Measurements from ENCODE around the gene CLDN14.

Gene CLDN14

GRCh38 chr21:36473203-36473602 is 6.7 kb downstream of the CLDN14 start:
- no peak for DNase-seq (ENCODE audit: low read depth in 2 of 2, low spot score in 1 of 2)

- DNase-seq (ENCODE audit: low read depth in 2 of 2, low spot score in 1 of 2) = no peak
Measured at GRCh38 chr21:36472377-36472776, 7.5 kb downstream of the CLDN14 start.

GRCh38 chr21:36471254-36471723 is 8.6 kb downstream of the CLDN14 start:
- DNase-seq (ENCODE audit: low read depth in 2 of 2, low spot score in 1 of 2) = no peak

- no peak for DNase-seq (ENCODE audit: low read depth in 2 of 2, low spot score in 1 of 2)
Measured at GRCh38 chr21:36470294-36470693, 9.6 kb downstream of the CLDN14 start.

GRCh38 chr21:36466061-36466511 is 13.8 kb downstream of the CLDN14 start:
- no peak for DNase-seq (ENCODE audit: low read depth in 2 of 2, low spot score in 1 of 2)

- DNase-seq (ENCODE audit: low read depth in 2 of 2, low spot score in 1 of 2) = no peak
Measured at GRCh38 chr21:36465478-36465877, 14.4 kb downstream of the CLDN14 start.

- no peak for DNase-seq (ENCODE audit: low read depth in 2 of 2, low spot score in 1 of 2)
Measured at GRCh38 chr21:36464590-36464989, 15.3 kb downstream of the CLDN14 start.

- no peak for DNase-seq (ENCODE audit: low read depth in 2 of 2, low spot score in 1 of 2)
Measured at GRCh38 chr21:36463991-36464390, 15.9 kb downstream of the CLDN14 start.

GRCh38 chr21:36463204-36463603 is 16.7 kb downstream of the CLDN14 start:
- no peak for DNase-seq (ENCODE audit: low read depth in 2 of 2, low spot score in 1 of 2)

GRCh38 chr21:36461918-36462486 is 17.9 kb downstream of the CLDN14 start:
- DNase-seq (ENCODE audit: low read depth in 2 of 2, low spot score in 1 of 2) = no peak

- no peak for DNase-seq (ENCODE audit: low read depth in 2 of 2, low spot score in 1 of 2)
Measured at GRCh38 chr21:36461277-36461917, 18.5 kb downstream of the CLDN14 start.

- DNase-seq (ENCODE audit: low read depth in 2 of 2, low spot score in 1 of 2) = no peak
Measured at GRCh38 chr21:36460866-36461265, 19.1 kb downstream of the CLDN14 start.

- no peak for DNase-seq (ENCODE audit: low read depth in 2 of 2, low spot score in 1 of 2)
Measured at GRCh38 chr21:36459098-36459497, 20.8 kb downstream of the CLDN14 start.

- no peak for DNase-seq (ENCODE audit: low read depth in 2 of 2, low spot score in 1 of 2)
Measured at GRCh38 chr21:36456729-36457414, 23.1 kb downstream of the CLDN14 start.

- no peak for DNase-seq (ENCODE audit: low read depth in 2 of 2, low spot score in 1 of 2)
Measured at GRCh38 chr21:36454706-36455105, 25.2 kb downstream of the CLDN14 start.

GRCh38 chr21:36454093-36454531 is 25.8 kb downstream of the CLDN14 start:
- DNase-seq (ENCODE audit: low read depth in 2 of 2, low spot score in 1 of 2) = no peak

GRCh38 chr21:36452281-36452825 is 27.6 kb downstream of the CLDN14 start:
- DNase-seq (ENCODE audit: low read depth in 2 of 2, low spot score in 1 of 2) = no peak

GRCh38 chr21:36451506-36451905 is 28.4 kb downstream of the CLDN14 start:
- DNase-seq (ENCODE audit: low read depth in 2 of 2, low spot score in 1 of 2) = no peak

GRCh38 chr21:36450511-36450910 is 29.4 kb downstream of the CLDN14 start:
- DNase-seq (ENCODE audit: low read depth in 2 of 2, low spot score in 1 of 2) = no peak

GRCh38 chr21:36446301-36446700 is 33.6 kb downstream of the CLDN14 start:
- no peak for DNase-seq (ENCODE audit: low read depth in 2 of 2, low spot score in 1 of 2)

- no peak for DNase-seq (ENCODE audit: low read depth in 2 of 2, low spot score in 1 of 2)
Measured at GRCh38 chr21:36441715-36442114, 38.2 kb downstream of the CLDN14 start.

GRCh38 chr21:36437745-36438128 is 42.2 kb downstream of the CLDN14 start:
- DNase-seq (ENCODE audit: low read depth in 2 of 2, low spot score in 1 of 2) = no peak
